Transverse colon (tissue), 3 donors: ENCODE results near the gene FAM229B.
"Not testable (repeated sequence)": the region's sequence is repeated elsewhere in the genome, so short reads cannot be mapped to it uniquely, and the experiment has no call there.

Source experiments
- CTCF ChIP-seq, 5 experiments: fragments of 200-600 bp in 3 of 5; fragments of 450-650 bp in 2 of 5; sonication (generic) in 3 of 5; IDR thresholded peaks; 1 replicate in 2 of 5; 2 replicates in 3 of 5; pipeline ENCODE4 v1.5.1; 2016 to 2017; ENCODE audit warnings: antibody characterized with exemption in 5 of 5, inconsistent platforms in 3 of 5, mild to moderate bottlenecking in 2 of 5, moderate library complexity in 1 of 5
- EP300 ChIP-seq: sonication (generic); formaldehyde crosslinking; IDR thresholded peaks from one replicate; pipeline ENCODE4 v1.6.1; 2017; ENCODE audit warnings: antibody characterized with exemption, low read depth
- POLR2A ChIP-seq: fragments of 450-650 bp; IDR thresholded peaks from one replicate; pipeline ENCODE4 v1.6.1; 2016; ENCODE audit warnings: antibody characterized with exemption, mild to moderate bottlenecking, moderate library complexity

GRCh38 chr6:112106026-112106425 lies 18.6 kb downstream of the FAM229B start:
- not testable (repeated sequence) for TF ChIP-seq POLR2A; EP300; CTCF (IDR thresholded peaks at IDR 0.05)
